ENCODE results near the gene KIF6.
"Not testable (repeated sequence)": the region's sequence is repeated elsewhere in the genome, so short reads cannot be mapped to it uniquely, and the experiment has no call there.

KIF6 gene

DNA sequence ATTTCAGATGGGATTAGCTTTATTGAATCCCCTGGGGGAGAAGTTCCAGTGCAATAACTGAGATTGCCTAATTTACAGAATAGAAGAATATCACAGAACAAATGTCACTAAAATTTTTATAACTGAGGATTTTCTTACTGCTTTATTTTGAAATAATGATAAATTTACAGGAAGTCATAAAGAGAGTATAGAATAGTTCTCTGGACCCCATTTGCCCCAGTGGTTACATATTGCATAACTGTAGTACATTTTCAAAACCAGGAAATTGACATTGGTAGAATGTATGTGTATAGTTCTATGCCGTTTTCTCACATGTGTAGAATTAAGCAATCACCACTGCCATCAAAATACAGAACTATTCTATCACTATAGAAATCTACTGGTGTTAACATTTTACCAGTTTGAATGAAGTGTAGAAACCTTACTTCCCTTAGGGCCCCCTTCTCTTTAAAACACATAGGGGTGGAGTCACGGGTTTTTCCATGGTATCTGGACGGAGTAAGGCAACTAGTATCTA is 18.3 kb downstream of the KIF6 start:
- no peak for DNase-seq

DNA sequence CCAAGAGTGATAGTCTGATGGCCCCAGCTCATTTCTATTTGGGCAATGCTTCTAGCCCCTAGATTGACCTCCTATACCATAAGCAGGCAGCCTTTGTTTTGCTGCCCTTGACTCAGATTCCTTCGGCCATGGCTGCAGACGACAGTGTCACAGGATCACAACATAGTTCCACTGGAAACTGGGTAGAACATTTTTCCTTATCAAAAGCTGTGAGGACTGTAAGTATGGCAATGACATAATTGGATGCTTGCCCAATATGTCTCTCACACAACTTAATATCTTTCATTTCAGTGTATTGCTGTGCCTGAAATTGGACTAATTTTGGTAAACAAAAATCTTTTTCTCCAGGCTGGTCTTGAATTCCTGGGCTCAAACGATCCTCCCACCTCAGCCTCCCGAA is 22.9 kb downstream of the KIF6 start:
- no peak for DNase-seq

DNA sequence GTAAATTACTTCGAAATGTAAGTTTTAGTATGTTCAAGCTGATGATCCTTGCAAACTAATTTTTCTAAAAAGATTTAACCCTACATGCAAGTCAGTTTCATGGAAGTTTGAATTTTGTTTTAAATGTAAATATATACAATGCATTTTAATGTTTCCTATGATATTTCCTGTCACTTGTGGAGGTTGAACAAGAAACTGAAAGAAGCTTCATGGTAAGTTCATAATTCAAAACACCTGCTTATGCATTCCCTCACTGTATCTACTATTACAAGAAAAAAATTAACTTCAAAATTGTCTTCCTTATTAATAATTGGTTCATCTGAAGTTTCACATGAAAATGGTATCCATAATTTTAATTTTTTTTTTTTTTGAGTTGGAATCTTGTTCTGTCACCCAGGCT is 24.8 kb downstream of the KIF6 start:
- DNase-seq = no peak

DNA sequence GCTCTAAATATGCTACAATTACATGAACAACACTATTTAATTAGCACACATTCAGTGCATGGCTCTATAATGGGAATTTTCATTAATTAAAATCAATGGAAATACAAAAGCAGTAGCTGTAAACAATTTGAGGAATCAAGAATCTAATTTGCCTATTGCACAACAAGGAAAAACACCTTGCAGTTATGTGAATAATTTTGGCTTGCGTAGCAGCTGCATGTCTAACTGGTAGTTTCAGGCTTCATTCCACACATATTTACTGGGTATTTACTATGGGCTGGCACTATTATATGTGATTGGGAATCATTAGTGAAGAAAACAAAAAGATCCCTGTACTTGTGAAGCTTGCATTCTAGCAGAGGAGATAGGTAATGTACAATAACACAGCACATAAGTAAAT is 26.4 kb downstream of the KIF6 start:
- no peak for DNase-seq

DNA sequence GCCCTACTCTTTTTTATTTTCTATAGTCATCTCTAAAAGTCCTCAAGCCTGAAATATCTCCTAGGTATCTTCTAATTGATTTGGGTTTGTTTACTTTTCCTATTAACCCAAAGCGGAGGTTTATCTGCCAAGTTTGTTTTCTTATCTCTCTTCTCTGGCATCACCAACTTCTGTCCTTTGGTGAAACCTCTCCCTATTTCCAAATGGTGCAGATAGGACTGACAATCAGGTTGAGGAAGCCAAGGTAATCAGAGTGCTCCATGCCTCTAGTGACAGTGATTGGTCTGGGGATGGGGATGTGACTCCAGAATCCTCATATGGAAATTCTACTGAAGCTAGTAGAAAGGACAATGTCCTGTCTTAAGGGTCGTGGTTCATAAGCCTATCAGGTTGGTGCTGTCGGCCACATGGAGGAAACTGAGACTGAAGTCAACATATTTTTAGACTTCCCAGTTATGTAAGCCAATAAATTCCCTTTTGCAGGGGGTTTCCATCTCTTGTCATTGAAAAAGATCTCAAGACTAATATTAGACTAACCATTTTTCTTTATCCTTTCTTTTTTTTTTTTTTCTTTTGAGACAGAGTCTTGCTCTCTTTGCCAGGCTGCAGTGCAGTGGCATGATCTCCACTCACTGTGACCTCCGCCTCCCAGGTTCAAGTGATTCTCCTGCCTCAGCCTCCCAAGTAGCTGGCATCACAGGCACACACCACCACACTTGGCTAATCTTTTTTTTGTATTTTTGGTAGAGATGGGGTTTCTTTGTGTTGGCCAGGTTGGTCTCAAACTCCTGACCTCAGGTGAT is 28.0 kb downstream of the KIF6 start:
- no peak for DNase-seq

DNA sequence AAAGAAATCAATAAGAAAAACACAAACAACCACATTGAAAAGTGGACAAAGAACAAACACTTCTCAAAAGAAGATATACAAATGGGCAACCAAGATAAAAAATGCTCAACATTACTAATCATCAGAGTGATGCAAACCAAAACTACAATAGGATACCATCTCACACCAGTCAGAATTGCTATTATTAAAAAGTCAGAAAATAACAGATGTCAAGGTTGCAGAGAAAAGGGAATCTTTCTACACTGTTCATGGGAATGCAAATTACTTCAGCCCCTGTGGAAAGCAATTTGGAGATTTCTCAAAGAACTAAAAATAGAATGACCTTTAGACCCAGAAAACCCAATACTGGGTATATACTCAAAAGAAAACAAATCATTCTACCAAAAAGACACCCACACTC is 29.8 kb downstream of the KIF6 start:
- no peak for DNase-seq

DNA sequence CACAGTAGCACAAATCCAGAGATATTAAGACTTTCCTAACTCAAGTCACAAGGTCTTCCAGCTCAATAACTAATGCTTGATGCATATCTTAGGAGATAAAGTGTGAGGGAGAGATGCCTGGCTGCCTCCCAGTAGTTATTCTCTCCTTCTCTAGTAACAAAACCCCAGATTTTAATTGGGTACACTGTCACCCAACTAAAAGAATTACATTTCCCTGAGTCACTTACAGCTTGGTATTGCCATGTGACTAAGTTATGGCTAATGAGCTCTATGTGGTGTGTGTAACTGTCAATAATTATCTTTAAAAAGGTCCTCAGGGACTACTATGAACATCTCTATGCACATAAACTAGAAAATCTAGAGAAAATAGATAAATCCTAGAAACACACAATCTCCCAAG is 32.0 kb downstream of the KIF6 start:
- no peak for DNase-seq

DNA sequence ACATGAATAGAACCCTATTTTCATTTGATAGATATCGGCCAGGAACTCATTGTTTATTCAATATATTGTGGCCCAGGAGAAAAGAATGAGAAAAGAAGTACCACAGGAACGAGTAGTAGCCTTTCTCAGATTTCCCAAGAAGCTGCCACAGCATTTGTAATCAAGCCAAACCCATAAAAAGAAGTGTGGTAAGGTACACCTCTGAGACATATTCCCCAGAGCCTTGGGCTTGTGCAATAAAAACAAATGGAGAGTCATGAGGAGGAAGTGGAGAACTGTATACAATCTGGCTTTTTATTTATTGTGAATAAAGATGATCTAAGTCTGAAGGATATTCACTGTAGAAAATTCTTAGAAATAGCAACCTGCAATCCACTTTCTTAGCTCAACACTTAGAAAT is 36.7 kb downstream of the KIF6 start:
- no peak for DNase-seq

DNA sequence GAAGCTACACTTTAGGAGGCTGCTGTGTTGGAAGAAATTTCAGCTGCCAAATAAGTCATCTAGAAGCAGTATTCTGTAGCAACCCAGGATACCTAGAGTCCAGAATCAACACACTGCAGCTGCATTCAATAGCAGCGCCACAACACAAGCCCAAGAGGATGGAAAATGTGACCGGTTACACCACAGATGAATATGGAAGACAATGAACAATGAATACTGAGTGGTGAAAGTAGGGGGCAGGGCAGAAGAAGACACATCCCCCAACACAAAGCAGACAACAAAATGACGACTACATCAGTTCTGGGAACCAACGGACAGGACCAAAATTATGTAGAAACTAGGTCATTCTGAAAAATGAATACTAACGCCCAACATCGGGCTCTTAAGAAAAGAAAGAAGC is 38.2 kb downstream of the KIF6 start:
- no peak for DNase-seq

DNA sequence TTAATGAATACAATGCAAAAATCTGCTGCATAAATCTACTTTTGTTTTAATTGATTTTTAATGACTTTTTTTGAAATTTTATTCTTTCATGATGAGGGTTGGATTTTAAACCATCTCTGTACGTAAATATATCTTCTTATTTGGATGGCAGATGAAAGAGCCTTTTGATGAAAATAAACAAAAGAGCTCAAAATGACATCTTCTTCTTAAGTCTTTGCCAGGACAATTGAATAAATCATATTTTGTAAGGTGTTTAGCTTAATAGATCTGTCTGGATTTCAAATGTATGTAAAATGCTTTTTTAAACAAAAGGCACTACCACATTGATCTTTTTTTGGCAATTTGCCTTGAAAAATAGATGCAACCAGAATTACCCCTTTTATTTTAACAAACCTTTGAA is 39.3 kb downstream of the KIF6 start:
- DNase-seq = no peak

DNA sequence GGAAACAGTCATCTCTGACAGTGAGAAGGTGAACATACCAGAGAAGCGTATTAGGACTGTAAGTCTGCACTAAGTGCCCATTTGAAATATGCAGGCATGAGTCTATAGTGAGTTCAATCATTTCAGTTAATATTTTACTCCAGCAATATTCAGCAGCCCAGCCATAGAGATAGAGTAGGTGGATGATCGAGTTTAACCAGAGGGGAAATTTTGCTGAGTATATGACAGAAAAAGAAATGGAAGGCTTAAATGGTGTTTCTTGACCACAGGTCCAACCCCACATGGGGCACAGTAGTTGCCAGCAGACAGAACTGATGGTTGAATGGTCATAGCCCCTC is 39.8 kb downstream of the KIF6 start:
- no peak for DNase-seq

DNA sequence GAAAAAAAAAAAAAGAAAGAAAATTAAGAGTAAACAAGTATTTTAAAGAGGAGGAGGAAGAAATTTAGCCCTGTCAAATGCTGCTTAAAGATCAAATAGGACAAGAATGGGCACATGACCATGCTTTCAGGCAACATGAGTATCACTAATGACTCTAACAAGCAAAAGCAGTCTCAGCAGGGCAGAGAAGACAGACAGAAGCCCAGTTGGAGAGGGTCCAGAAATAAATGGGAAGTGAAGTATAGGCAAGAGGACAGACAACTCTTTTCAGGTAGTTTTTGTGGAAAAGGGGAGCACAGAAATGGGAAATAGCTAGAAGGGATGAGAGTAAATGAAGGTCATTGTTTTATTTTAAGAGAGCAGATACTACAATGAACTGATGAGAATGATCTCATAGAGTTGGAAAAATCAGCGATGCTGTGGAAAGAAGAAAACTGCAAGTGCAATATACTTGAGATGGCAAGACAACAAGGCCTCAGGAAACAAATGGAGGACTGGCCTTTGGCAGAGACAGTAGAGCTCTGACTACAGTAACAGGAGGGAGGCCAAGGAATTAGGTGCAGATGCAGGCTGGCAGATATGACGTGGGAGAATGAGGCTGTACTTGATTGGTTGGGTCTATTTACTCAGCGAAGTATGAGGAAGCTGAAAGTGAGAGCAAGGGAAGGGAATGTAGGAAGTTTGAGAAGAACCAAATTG is 40.3 kb downstream of the KIF6 start:
- no peak for DNase-seq

DNA sequence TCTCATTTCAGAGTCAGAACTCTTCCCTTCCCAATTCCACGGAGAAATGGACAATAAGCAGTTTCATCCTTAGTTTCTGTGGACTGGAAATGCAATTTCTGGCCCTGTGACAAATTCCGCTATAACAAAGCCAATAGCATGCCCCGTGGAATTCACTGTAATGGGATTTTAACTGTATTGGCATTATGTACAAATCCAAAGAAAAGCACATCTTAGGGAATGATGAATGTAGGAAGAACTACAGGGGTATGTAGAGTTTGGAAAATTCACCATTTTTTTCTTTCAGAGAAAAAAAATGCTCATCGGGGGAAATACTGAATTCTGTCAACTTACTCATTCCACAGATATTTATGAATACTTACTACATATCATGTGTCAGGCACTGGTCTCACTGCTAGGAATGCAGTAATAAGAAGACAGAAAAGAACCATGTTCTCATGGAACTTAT is 43.5 kb downstream of the KIF6 start:
- no peak for DNase-seq

DNA sequence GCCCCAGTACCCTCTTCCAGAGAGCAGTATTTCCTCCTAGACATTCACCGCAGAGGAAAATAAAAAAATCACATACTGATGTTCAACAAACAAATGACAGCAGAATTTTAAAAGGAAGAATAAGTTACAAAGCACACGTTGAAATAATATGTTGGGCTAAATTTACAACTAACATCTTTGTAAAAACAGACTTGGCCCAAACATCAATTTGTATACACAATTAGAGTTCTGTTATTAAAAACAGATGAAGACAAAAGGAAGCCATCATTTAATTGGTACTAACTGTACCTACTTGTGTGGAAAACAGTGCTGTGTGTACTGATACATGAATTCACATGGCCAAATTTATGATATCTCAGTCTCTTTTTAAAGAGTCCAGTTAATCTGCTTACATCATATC is 46.3 kb downstream of the KIF6 start:
- DNase-seq = no peak

DNA sequence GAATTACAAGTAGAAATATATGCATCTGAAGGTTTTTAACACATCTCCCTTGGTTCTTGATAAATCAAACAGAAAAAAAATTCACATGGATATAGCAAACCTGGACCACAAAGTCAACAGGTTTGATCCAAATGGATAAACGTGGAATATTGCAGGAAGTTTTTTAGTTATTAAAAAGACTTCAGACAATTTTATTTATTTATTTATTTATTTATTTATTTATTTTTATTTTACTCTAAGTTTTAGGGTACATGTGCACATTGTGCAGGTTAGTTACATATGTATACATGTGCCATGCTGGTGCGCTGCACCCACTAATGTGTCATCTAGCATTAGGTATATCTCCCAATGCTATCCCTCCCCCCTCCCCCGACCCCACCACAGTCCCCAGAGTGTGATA is 47.9 kb downstream of the KIF6 start:
- not testable (repeated sequence) for DNase-seq

DNA sequence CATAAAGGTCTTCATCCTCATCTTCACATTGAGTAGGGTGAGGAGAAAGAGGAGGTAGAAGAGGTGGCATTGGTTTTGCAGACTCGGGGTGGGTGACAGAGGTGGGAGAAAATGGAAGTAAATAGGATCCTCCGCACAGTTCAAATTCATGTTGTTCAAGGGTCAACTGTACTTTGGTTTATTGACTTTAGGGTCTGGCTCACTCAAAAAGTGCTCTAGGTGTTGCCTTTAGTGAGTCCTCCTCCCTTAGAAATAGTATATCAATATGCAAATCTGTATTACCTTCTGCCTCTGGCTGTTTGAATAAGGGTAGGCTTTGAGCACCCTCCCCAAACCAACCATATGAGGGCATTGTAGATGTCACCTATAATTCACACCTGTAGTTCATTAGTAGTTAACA is 54.7 kb downstream of the KIF6 start:
- no peak for DNase-seq

DNA sequence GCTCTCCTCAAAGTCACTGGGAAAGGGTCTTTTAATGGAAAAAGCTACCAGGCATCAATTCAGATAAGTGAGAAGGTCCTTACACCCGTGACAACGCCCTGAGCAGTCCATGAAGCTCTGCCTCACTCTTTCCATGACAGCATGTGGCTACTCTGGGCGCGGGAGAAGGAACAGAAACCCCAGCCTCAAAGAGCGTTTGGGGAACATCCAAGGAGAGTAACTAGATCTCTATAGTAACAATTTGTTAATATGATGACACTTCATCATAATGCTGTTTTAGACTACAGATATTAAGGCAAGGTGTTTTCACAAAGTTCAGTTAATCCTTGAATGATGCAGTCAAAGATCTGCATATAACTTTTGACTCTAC is 55.2 kb downstream of the KIF6 start:
- DNase-seq = no peak

DNA sequence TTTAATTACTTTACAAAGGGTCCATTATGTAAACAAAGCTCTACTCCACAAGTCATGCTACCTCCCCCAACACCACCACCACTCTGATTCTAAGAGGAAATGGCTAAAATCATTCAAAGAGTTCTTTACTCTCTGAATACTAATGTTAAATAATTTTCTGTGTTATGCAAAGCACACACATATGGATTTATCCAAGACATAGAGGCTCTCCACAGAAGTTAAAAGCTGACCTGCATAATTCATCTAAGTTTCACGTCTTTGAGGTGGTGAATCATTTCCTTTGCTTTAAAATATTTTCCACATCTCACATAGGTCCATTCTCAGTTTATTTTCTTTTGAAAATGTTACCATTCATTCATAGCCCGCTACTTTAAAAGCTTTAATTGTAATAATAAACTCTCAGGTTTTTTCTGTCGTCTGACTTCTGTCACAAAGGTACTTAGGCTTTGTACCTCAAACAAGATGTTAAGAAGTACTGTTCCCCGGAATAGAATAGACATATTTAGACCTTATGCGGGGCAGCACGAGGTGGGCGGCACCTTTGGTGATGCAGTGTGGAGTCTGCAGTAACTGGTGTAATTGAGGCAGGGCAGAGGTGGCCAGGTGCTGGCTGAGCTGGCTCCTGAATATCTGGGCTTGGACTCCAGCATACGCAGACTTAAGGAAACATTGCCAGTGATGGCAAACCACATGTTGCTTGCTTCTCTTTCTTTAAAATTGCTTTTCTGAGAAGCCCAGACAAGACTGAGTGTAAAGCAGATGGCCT is 55.8 kb downstream of the KIF6 start:
- DNase-seq = no peak

DNA sequence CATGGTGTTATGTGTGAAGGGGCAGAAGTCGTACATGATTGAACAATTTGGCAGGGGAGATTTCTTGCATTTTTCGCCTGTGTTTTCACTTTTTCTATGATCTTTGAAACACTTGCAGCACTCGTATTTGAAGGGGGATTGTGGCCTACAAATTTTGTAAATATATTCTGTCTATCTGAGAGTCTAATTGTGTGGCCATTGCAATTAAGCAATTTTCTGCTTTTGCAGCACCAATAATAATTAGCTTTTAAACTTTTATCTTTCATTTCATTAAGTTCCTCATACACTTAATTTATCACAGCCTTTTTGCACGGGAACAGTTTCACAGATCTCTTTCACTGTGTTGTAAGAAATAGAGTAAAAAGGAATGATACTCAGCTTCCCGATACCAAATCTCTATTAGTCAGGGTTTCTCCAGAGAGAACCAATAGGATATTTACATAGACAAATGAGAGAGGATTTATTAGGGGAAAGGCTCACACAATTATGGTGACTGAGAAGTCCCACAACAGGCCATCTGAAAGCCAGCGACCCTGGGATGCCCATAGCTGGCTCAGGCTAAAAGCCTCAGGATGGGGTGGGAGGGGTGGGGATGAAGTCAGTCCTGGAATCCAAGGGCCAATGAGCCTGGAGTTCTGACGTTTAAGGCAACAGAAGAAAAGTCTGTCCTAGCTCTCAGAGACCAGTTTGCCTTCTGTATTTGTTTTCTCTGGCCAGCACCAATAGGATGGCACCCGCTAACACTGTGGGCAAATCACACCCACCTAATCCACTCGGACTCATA is 58.3 kb downstream of the KIF6 start:
- DNase-seq = no peak

DNA sequence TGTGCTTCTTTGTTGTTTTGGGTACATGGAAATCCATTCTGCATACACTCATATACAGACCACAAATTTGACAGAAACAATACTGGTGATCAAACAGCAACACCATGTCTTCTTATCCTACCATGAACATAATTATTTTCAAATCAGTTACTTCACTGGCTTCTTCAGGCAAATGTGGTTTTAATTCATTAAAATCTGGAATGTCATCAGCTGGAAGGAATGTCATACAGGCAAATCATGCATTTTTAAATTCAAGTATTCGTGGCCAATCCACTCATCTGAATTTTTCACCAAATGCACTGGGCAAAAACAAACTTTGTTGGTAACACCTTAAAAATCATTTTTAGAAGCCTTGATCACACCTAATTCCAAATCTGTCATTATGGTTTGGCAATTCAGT is 59.3 kb downstream of the KIF6 start:
- no peak for DNase-seq

DNA sequence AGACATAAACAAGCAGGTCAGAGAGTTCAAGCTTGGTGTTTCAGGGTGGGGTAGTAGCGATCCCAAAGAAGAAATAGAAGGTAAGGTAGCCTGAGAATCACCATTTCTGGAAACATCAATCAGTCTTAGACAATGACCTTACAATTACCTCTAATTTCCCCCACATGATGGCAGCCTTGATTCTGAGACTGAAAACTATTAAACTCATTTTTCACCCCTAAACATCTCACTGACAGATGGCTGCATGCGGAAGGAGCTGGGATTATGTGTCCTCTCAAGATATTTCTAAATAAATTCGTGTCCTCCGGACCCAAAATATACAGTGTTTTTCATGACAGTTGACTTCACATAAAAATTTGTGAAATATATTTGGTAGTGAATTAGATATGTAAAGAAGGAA is 61.0 kb downstream of the KIF6 start:
- DNase-seq = no peak

DNA sequence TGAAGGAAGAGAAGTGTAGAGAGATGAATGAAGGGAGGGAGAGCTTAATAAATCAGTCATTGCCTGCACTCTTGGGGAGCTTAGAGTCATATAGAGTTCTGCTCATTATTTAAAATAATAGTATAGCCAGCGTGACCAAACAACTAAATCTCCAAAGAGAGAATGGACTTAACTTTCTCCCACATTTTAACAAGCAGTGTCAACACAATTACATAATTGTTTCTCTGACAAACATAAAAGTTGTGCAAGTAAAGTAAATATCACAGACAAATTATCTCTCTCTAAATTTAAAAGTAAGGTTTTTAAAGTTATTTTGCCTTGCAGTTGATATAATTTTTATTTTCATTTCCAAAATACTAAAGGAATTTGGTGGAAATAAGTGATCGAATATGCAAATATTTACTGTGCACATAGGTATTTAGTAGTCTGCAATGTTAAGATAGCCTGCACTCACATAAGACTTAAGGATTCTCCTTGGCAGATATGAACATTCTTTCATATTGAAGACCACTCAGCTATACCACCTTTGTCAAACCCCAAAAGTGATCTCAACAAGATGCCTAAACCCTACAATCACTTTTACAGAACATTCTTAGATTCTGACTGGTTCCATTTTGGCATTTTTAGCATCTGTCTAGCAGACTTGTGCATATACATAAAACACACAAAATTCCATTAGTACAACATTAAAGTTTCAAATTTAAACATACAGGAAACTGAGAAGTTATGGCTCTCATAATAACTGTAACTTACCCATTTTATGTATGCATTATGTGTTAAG is 67.7 kb downstream of the KIF6 start:
- DNase-seq = no peak
